ENCODE data around the gene RAD51B.

The RAD51B gene

DNA sequence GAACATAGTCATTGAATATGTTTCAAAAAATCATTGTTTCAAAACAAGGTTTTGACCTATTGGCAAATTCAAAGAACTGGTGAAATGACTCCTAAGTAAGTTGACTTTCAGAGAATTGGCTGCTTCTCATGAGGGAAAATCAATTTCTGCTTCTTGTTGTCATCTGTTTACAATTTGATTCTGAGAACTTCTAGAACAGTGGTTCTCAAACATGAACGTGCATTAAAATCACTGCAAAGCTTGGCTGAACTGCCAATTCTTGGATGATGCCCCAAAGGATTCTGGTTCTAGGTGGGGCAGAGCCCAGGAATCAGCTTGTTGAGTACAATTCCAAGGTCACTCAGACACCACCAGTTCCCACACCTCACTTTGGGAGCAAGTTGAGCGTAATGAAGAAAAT is 889.4 kb downstream of the RAD51B start:
- H3K4me3 ChIP-seq: no peak overlapping the region
- peak overlapping the region in 7 of 21 experiments; percentile 4 to 85 (median 24) for H3K27ac ChIP-seq

DNA sequence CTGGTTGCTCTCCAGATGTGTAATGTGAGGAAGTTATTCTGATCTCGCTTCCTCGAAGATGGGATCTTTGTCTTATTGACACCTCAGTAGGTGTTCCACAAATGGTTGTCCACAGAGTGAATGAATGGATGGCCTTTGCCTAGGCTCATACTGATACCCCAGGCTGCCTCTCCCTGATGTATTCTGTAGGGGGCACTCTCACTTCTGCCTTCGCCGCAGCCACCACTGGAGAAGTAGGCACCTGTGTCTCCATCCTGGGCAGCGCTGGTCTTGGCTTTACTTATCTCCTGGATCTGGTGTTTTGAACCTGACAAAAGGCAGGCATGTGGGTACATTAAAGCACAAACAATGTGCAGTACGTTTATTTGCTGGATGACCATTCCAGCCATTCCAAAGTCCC is 891.2 kb downstream of the RAD51B start:
- H3K27ac ChIP-seq: peak overlapping the region in 17 of 21 experiments; percentile 1 to 76 (median 63)

DNA sequence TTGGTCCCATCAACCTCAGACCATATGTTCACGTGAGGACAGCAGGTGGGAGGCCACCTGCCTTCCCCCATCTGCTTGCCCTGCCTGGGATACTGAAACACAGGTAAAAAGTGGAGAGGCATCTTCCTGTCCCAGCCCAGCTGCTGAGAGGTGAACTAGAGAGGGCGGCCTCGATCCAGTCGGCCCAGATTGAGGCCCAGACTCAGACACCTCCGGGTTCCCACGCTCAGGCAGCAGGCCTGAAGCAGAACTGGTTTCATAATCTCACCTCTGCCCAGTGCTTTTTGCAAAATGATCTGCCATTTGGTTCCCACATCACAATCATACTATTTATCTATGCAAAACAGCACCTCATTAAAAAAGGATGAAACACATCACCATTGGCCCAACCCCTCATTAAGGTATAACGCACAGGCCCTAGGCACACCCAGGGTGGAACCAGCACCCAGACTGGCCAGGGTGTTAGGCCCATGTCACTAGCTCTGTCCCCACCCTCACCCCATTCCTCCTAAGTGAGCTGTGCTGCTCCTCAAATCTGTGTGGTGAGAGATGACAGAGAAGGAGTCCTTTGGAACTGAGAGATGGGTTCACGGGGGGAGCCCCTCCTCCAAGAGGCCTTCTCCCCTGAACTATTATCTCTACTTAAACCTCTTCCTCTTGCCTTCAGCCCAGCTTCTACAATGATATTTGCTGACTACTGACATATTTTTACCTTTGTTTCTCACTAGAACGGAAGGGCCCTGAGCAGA is 892.2 kb downstream of the RAD51B start:
- peak overlapping the region in 20 of 21 experiments; percentile 1 to 77 (median 66) for H3K27ac ChIP-seq

More for the DNA sequence above, 891.2 kb downstream of the RAD51B start:
- no peak overlapping the region for H3K4me3 ChIP-seq

DNA sequence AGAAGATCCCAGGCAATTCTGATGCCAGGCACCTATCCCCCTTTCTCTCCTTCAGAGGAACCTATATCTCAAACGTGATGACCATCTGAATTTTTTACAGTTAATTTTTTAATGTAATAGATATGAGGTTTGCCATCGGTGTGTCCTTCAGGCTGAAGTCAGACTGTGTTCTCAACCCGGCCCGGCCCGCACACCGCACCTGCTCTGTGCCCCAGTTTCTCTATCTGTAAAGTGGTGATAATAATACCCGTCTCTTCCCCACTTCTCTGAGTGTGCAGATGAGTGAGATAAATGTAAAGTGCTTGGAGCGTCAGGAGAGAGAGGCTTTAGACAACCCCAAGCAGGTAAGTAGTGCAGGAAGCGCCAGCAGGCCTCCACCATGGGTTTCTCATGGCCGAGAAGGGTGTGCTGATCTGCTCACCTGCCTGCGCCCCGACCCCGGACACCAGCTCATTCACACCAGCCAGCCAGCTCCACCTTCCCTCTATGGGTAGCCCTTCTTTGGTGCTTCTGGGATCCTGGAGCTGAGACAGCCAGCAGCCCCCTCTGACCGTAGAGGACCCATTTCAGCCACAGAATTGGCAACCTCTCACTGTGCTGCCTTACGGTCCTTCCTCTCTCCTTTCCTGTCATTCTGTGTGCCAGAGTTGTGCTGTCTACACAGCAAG is 893.3 kb downstream of the RAD51B start:
- Histone ChIP-seq H3K4me3 (no peak overlapping the region), H3K27ac (peak overlapping the region in 17 of 21 experiments; percentile 17 to 77 (median 65))

More for the DNA sequence above, 892.2 kb downstream of the RAD51B start:
- no peak overlapping the region for H3K4me3 ChIP-seq

DNA sequence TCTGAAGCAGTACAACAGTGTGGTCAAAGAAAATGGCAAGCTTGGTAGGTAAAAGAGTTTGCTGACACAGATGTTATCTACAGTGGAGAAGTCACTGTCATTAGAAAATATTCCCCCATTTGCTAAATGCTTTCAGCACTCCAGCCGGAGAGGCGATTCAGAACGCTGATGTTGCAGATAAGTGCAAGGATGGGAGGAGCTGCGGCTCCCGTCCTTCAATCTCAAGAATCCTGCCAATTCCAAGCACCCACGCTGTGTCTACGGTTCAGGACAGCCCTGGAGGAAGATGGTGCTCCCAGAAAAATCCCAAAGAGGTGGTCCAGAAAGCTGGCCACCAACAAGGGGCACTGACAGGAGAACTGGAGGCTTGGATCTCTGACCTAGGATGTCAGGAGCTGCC is 894.2 kb downstream of the RAD51B start:
- Histone ChIP-seq H3K27ac (peak overlapping the region in 11 of 21 experiments; percentile 17 to 77 (median 63)), H3K4me3 (no peak overlapping the region)

DNA sequence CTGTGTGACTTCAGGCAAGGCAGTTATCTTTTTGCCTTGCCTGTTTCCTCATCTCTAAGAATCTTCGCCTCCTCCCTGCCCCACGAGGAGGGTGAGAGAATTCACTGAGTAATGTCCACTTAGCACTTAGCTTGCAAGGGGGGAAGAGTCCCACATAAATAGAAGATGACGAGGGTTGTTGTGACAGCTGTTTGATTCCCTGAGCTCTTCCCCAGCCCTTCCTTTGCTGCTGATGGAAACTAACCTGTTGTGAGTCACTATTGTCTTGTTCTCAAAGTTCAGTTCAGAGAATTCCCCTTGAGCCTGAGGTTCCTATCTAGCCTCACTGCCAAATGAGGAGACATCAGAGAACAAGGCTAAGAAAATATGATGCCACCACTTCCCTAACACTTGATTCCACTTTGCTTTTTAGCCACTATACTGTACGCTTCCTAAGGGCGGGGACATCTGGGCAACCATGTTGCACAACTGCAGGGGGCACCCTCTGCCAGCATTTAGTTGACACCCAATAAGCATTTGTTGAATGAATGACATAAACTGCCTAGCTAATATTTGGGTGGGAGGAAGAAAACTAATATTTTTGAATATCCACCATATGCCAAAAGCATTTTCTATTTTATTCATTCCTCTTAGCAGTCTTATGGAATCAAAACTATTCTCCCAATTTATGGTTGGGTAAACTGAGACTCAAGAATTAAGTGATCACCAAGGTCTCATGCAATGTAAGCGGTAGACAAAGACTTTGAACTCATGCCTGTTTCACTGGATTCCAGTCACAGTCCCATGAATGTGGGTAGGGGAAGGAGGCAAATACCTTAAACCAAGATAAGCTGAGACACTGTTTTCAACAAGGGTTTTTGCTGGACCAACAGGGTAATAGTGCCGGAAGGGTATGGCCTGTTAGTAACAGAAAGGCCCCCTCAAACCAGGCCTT is 895.7 kb downstream of the RAD51B start:
- H3K4me3 ChIP-seq: no peak overlapping the region
- peak overlapping the region in 7 of 21 experiments; percentile 4 to 74 (median 23) for H3K27ac ChIP-seq

DNA sequence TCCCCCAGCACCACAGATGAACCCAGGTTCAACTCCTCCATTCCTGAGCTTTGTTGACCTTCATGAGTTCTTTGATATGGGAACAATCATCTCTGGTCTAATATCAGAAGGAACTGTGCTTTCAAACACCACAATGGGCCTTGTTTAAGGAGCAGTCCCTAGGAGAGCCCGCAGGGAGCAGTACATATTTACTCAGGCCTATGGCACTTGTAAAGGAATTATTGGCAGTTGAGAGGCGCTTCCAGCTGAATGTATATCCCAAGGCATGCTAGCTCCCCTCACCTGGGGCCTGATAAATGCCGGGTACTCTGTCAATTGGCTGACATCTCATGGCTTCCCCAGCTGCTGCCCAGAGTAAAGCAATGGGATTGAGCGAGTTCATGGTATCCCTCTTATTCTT is 897.1 kb downstream of the RAD51B start:
- Histone ChIP-seq H3K4me3 (no peak overlapping the region), H3K27ac (no peak overlapping the region)

- H3K4me3 ChIP-seq: no peak overlapping the region
- no peak overlapping the region for H3K27ac ChIP-seq
These were observed 898.7 kb downstream of the RAD51B start for GRCh38 chr14:68718023-68718990.

GRCh38 chr14:68719634-68720384 is 900.2 kb downstream of the RAD51B start:
- Histone ChIP-seq H3K4me3 (no peak overlapping the region), H3K27ac (peak overlapping the region in 1 of 21 experiments; percentile 49)

GRCh38 chr14:68722186-68722585 is 902.6 kb downstream of the RAD51B start:
- peak overlapping the region in 2 of 21 experiments; percentile 7 to 54 for H3K27ac ChIP-seq

GRCh38 chr14:68722968-68723566 is 903.5 kb downstream of the RAD51B start:
- H3K4me3 ChIP-seq: no peak overlapping the region
- peak overlapping the region in 2 of 21 experiments; percentile 7 to 54 for H3K27ac ChIP-seq

More at GRCh38 chr14:68722186-68722585, 902.6 kb downstream of the RAD51B start:
- no peak overlapping the region for H3K4me3 ChIP-seq

GRCh38 chr14:68723808-68724268 is 904.3 kb downstream of the RAD51B start:
- Histone ChIP-seq H3K4me3 (no peak overlapping the region), H3K27ac (no peak overlapping the region)

GRCh38 chr14:68724914-68725313 is 905.3 kb downstream of the RAD51B start:
- H3K27ac ChIP-seq: no peak overlapping the region
- H3K4me3 ChIP-seq: no peak overlapping the region

- no peak overlapping the region for H3K4me3 ChIP-seq
- no peak overlapping the region for H3K27ac ChIP-seq
These were observed 906.6 kb downstream of the RAD51B start for GRCh38 chr14:68726093-68726695.

DNA sequence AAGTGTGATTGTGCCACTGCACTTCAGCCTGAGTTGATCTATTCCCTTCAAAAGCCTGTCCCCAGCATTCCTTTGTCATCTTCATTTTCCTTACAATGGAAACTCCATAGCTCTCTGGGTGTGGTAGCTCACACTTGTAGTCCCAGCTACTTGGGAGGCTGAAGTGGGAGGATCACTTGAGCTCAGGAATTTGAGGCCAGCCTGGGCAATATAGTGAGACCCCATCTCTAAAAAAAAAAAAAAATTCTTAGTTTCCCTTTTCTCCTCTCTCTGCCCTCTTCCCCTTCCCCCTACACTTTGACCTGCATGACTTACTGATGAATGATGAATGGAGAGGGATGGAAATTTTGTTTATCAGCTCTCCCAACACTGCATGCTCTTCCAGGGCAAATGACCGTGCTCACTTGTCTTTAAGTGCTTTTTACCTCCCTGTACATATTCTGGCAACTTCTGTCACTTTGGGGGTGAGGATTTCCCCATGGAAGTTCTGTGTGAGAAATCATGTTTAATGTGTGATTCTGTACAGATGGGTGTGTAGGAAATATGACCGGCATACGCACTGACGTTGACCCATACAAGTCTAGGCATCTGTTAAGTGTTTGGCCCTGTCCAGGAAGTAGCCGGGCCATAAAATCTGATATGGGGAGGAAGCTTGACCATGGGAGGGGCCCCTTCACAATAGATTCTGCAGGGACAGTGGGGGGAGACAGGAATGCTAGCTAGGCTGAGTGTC is 907.9 kb downstream of the RAD51B start:
- H3K27ac ChIP-seq: peak overlapping the region in 2 of 21 experiments; percentile 15 to 31
- no peak overlapping the region for H3K4me3 ChIP-seq

DNA sequence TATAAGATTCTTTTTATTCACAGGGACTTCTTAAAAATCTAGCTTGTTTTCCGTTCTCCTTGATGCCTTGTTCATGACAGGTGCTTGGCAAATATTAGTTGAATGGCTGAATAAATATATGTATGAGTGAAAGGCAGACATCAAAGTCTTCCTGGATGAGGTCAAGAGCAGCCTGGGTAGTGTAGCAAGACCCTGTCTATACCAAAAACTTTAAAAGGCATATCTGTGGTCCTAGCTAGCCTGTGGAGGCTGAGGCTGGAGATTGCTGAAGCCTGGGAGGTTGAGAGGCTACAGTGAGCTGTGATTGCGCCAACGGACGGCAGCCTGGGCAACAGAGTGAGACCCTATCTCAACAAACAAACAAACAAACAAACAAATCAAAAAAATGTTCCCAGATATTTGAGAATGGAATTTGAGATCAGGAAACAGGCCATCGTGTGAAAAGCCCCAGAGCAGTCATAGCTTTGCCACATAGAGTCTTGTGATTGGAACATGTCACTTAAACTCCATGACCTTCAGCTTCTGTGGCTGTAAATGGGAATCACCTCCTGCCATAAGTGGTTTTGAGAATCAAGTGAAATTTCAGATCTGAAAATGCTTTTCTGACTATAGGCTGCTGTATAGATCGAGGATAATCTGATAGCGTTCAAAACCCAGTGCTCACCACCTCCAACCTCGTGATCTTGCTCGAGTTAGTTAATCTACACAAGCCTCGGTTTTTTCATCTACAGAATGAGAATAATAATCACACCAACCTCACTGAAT is 908.9 kb downstream of the RAD51B start:
- H3K4me3 ChIP-seq: no peak overlapping the region
- H3K27ac ChIP-seq: peak overlapping the region in 2 of 21 experiments; percentile 15 to 29

Measured in skin epidermis (tissue), 12 donors.